ENCODE data around the gene CDH11.

Gene CDH11

DNA sequence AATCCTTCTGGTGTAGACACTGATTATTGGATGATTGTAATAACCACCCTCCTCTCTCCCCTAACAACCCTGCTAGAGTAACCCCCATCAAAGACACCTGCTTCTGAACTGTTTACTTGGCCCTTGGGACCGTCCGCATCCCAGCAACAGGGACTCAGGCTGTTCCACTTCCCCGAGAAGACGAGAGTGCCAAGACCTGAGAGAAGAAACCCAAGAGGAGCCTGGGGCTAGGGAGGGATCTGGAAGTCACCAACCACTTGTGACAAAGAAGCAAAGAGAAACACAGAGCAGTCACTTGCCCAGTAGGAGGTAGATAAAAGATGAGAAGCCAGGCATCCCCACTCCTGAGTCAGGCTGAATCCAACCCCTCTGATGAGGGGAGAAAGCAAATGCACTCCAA, 84.3 kb downstream of the CDH11 start:
- H3K27ac ChIP-seq = no peak overlapping the region
- TF ChIP-seq, protein P1, sequence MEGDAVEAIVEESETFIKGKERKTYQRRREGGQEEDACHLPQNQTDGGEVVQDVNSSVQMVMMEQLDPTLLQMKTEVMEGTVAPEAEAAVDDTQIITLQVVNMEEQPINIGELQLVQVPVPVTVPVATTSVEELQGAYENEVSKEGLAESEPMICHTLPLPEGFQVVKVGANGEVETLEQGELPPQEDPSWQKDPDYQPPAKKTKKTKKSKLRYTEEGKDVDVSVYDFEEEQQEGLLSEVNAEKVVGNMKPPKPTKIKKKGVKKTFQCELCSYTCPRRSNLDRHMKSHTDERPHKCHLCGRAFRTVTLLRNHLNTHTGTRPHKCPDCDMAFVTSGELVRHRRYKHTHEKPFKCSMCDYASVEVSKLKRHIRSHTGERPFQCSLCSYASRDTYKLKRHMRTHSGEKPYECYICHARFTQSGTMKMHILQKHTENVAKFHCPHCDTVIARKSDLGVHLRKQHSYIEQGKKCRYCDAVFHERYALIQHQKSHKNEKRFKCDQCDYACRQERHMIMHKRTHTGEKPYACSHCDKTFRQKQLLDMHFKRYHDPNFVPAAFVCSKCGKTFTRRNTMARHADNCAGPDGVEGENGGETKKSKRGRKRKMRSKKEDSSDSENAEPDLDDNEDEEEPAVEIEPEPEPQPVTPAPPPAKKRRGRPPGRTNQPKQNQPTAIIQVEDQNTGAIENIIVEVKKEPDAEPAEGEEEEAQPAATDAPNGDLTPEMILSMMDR (IDR thresholded peaks at IDR 0.05) = no peak
- no peak for TF ChIP-seq ZFX (IDR thresholded peaks at IDR 0.05; ENCODE audit: borderline replicate concordance)

DNA sequence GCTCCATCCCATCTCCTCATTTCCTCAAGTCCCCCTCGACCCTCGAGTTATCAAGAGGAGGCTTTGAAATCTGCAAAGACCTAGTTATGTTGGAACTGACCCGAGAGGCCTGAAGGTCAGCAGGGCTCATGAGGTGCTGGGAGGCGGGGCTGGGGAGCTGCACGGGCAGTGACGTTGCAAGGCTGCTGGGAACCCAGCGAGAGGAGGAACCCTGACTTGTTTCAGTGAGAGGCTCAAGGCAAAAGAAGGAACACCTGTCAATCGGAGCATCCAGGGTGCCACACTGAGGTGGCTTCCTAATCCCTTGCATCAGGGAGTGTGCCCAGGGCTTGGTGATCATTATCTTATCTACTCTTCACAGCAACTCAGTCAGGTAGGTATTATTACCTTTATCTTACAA, 86.9 kb downstream of the CDH11 start:
- TF ChIP-seq, protein P1 (IDR thresholded peaks at IDR 0.05) = no peak
- no peak for TF ChIP-seq ZFX (IDR thresholded peaks at IDR 0.05; ENCODE audit: borderline replicate concordance)
- no peak overlapping the region for H3K27ac ChIP-seq

DNA sequence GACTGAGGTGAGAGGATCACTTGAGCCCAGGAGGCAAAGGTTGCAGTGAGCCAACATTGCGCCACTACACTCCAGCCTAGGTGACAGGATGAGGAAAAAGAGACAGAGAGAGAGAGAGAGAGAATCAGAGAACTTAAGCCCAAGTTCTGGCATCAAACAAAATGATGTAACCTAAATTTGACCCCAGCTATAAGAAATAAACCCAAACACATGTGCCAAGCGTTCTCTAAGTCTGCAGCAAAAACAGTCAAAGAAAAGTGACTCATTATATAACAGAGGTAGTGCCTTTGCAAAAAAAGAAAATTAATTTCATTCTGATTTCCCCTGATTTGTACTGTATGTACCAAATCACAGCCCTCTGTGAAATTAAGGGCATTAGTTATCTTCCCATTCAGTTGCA, 89.5 kb downstream of the CDH11 start:
- H3K27ac ChIP-seq = no peak overlapping the region
- TF ChIP-seq, protein P1 (IDR thresholded peaks at IDR 0.05) = no peak
- TF ChIP-seq ZFX (IDR thresholded peaks at IDR 0.05; ENCODE audit: borderline replicate concordance) = no peak

DNA sequence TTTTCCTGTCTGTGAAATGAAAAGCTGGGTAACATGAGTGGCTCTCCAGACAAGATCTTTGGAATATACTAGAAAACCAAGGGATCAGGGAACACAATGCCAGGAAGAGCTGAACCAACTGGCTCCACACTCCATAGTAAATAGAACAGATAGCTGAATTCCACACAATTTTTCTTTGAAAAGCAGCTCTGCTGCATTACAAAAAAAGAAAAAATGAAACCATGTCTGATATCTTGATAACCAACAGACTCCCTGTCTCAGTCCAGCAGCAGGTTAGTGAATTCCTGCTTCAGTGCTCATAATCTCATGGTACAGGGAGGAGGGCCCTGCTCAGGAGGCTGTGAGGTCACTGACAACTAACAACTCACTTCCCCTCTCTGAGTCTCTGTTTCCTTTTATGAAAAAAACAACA, 97.1 kb downstream of the CDH11 start:
- no peak for TF ChIP-seq ZFX (IDR thresholded peaks at IDR 0.05; ENCODE audit: borderline replicate concordance)
- TF ChIP-seq, protein P1 (IDR thresholded peaks at IDR 0.05) = no peak

DNA sequence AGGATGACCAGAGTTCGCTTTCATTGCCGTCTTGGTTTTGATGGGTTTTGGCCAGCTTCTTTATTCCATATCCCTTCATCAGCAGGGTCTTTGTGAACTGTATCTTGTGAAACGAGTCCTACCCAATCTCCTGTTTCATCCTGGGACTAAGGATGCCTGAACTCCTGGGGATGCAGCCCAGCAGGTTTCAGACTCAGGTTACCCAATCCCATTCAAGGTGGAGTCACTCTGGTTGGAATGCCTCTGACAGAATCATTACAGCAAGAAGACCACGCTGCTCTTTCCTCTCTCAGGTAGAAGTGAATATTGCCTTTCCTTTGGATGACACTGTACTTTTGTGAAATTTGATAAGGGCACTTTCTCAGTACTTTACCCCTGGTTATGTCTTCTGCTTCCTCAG, 98.1 kb downstream of the CDH11 start:
- no peak overlapping the region for H3K27ac ChIP-seq
- no peak for TF ChIP-seq ZFX (IDR thresholded peaks at IDR 0.05; ENCODE audit: borderline replicate concordance)
- TF ChIP-seq, protein P1 (IDR thresholded peaks at IDR 0.05) = no peak

More for the DNA sequence above, 97.1 kb downstream of the CDH11 start:
- no peak overlapping the region for H3K27ac ChIP-seq

DNA sequence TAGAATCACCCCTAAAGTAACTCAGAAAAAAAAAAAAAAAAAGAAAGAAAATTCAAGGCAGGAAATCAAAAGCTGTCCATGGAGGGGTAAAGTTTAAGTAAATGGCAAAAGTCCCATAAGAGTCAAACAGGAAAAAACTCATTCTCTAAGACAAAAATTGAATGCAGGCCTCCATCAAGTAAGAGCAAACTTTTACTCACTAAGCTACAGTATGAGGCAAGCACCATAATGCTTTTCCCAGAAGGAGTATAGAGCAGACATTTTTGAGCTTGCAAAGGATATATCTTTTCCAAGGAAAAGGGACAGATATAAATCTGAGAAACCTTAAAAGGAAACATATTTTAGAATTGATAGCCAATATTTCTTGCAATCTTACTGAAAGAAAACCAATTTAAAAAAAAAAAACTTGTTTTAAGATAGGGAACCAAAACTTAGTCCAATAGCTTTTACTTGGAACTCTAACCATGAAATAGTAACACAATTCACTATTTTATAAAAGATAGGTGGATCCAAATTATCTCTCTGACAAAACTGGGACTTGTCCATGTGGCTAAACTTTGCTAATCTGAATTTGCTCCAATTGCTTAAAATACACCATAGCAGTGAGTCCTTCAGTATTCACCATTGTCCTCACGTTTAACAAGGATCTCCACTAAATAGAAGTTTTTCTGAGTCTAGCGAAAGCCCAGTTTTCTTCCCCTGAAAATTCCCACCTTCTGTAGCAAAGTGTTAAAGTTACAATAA, 99.8 kb downstream of the CDH11 start:
- TF ChIP-seq, protein P1 (IDR thresholded peaks at IDR 0.05) = no peak
- TF ChIP-seq ZFX (IDR thresholded peaks at IDR 0.05; ENCODE audit: borderline replicate concordance) = no peak
- no peak overlapping the region for H3K27ac ChIP-seq

DNA sequence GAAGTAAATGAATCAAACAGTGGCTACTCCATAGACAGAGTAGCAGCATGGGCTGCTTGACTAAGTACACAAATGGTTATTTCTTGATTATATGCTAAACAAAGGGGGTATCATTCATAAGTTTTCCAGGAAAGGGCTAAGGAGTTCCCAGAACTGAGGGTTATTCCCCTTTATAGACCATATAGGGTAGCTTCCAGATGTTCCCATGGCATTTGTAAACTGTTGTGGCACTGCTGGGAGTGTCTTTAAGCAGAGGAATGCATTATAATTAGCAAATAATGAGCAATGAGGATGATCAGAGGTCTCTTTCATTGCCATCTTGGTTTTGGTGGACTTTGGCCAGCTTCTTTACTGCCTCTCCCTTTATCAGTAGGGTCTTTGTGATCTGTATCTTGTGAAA, 105.1 kb downstream of the CDH11 start:
- TF ChIP-seq, protein P1 (IDR thresholded peaks at IDR 0.05) = no peak
- no peak for TF ChIP-seq ZFX (IDR thresholded peaks at IDR 0.05; ENCODE audit: borderline replicate concordance)
- H3K27ac ChIP-seq = no peak overlapping the region

All from 22Rv1 (cell line).